WERI-Rb-1 (cell line): ENCODE data around the gene C1D.

Source experiments
- DNase-seq: peaks from one replicate; pipeline ENCODE4 v3.0.0-alpha.2; 2020
- H3K27ac ChIP-seq: fragments of 250-450 bp; sonication (Bioruptor Pico); 2 replicates; pipeline ENCODE4 v1.5.1; 2020; ENCODE audit warnings: mild to moderate bottlenecking, moderate library complexity
- H3K27me3 ChIP-seq: fragments of 250-450 bp; sonication (Bioruptor Pico); 2 replicates; pipeline ENCODE4 v1.5.1; 2021; ENCODE audit warnings: mild to moderate bottlenecking, low read depth, moderate library complexity; ENCODE audit not compliant: insufficient read depth, severe bottlenecking
- H3K36me3 ChIP-seq: fragments of 250-450 bp; sonication (Bioruptor Pico); 2 replicates; pipeline ENCODE4 v1.5.1; 2020; ENCODE audit warnings: mild to moderate bottlenecking, moderate library complexity
- H3K4me3 ChIP-seq: 2 replicates; pipeline ENCODE4 v1.5.1; 2011; ENCODE audit warnings: low read depth, mild to moderate bottlenecking, control low read depth, low read length
- H3K9me3 ChIP-seq: fragments of 250-450 bp; sonication (Bioruptor Pico); 2 replicates; pipeline ENCODE4 v1.5.1; 2021; ENCODE audit warnings: mild to moderate bottlenecking, moderate library complexity; ENCODE audit not compliant: severe bottlenecking
- TF ChIP-seq, protein P1 (sequence below): IDR thresholded peaks from 2 replicates; pipeline ENCODE4 v1.5.1; 2011; ENCODE audit warnings: low read depth, mild to moderate bottlenecking, control low read depth, inconsistent platforms, low read length

C1D gene

GRCh38 chr2:68043695-68044094, 19.1 kb downstream of the C1D start:
- no peaks in the 10 kb centered on the region for H3K27me3 ChIP-seq
- TF ChIP-seq, protein P1, sequence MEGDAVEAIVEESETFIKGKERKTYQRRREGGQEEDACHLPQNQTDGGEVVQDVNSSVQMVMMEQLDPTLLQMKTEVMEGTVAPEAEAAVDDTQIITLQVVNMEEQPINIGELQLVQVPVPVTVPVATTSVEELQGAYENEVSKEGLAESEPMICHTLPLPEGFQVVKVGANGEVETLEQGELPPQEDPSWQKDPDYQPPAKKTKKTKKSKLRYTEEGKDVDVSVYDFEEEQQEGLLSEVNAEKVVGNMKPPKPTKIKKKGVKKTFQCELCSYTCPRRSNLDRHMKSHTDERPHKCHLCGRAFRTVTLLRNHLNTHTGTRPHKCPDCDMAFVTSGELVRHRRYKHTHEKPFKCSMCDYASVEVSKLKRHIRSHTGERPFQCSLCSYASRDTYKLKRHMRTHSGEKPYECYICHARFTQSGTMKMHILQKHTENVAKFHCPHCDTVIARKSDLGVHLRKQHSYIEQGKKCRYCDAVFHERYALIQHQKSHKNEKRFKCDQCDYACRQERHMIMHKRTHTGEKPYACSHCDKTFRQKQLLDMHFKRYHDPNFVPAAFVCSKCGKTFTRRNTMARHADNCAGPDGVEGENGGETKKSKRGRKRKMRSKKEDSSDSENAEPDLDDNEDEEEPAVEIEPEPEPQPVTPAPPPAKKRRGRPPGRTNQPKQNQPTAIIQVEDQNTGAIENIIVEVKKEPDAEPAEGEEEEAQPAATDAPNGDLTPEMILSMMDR: no peak
- H3K27ac ChIP-seq: no peak overlapping the region
- no peaks in the 10 kb centered on the region for H3K9me3 ChIP-seq
- no peak overlapping the region for H3K4me3 ChIP-seq
- no peaks in the 10 kb centered on the region; the same call in 1 of the 2 replicates for H3K36me3 ChIP-seq
- DNase-seq: no peak

DNA sequence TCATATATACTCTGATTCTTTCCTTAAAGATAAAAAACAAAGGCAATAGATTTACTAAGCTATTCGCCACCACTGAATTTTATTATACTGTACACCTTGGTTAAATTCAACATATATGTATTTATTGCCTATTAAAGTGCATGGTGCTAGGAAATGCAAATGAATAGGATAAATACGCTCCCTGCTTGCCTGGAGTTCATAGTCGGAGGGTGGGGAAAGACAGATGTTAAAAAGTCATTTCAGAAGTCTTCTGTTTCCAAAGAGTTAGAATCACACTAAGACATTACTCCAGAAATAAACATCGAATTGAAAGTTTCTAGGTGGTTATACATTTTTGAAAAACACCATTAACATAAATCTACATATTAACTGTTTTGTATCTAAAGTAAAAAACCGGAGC, 19.8 kb downstream of the C1D start:
- no peaks in the 10 kb centered on the region for H3K9me3 ChIP-seq
- TF ChIP-seq, protein P1: no peak
- H3K27me3 ChIP-seq: no peaks in the 10 kb centered on the region
- no peaks in the 10 kb centered on the region; the same call in 1 of the 2 replicates for H3K36me3 ChIP-seq
- no peak for DNase-seq
- H3K4me3 ChIP-seq: no peak overlapping the region
- H3K27ac ChIP-seq: no peak overlapping the region

DNA sequence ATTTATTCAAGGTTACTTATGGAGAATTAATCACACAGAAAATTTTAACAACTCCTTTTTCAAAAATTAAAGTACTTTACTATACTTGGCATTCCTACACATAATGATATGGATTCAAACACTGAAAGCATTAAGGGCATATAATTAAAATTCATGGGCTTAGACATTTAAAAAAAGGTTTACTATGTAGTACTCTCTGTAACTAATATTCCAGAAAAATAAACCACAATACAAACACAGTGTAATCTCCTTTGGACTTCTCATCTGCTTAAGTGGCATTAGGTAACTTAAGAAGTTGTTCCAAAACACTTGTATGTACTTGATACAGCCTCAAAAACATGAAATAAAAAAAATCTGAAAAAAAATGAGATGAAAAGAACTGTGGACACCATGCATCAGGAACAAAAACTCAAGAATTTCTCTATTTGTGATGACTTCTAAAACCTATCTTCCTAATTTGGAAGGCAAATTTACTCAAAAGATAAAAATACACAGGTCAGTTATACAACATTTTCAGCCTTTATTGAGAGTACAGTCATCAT, 21.0 kb downstream of the C1D start:
- no peaks in the 10 kb centered on the region; the same call in 1 of the 2 replicates for H3K36me3 ChIP-seq
- H3K27ac ChIP-seq: no peak overlapping the region
- no peaks in the 10 kb centered on the region for H3K27me3 ChIP-seq
- TF ChIP-seq, protein P1: no peak
- H3K4me3 ChIP-seq: no peak overlapping the region
- DNase-seq: no peak
- H3K9me3 ChIP-seq: no peaks in the 10 kb centered on the region

GRCh38 chr2:68040078-68040477, 22.7 kb downstream of the C1D start:
- no peak overlapping the region for H3K27ac ChIP-seq
- H3K36me3 ChIP-seq: no peaks in the 10 kb centered on the region
- H3K9me3 ChIP-seq: no peaks in the 10 kb centered on the region
- TF ChIP-seq, protein P1: no peak
- H3K27me3 ChIP-seq: no peaks in the 10 kb centered on the region
- DNase-seq: no peak
- no peak overlapping the region for H3K4me3 ChIP-seq

DNA sequence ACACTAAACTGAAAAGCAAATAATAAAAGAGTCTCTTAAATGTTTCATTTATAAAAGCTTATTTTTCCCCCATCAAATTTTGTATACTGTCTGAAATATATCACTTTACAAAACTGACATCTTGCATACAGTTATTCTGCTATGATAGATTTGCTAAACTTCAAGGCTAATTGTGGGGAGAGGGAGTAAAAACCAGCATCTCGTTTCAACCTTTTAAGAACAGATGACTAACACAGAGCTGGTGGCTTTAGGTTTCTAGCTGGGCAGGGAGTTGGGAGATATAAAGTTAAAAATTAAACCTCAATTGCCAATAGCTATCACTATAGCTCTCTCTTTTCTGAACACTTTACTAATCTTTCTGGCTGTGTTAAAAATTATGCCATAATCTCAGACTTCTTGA, 23.5 kb downstream of the C1D start:
- H3K4me3 ChIP-seq: no peak overlapping the region
- no peaks in the 10 kb centered on the region for H3K27me3 ChIP-seq
- TF ChIP-seq, protein P1: no peak
- H3K36me3 ChIP-seq: no peaks in the 10 kb centered on the region
- H3K9me3 ChIP-seq: no peaks in the 10 kb centered on the region
- H3K27ac ChIP-seq: no peak overlapping the region
- DNase-seq: no peak

DNA sequence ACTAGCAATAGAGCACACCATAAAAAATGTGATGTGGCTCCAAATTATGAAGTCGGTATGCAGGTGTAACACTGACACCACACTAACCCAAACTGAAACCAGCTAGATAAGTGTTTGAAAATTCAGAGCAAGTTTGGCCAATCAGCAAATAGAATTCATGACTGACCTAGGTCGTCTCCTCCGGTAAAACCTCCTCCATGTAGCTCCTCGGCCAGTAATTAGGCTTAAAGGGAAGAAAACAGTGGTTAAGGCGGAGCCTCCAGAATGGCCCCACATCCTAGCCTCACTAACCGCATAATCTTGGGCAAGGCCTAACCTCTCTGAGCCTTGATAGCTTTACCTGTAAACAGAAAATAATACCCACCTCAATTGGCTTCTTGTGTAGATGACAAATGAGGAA, 30.1 kb downstream of the C1D start:
- TF ChIP-seq, protein P1: no peak
- no peaks in the 10 kb centered on the region for H3K9me3 ChIP-seq
- DNase-seq: no peak

More for the DNA sequence above, 30.1 kb downstream of the C1D start:
- H3K27me3 ChIP-seq: peaks cover 3% of the 10 kb centered on the region
- no peak overlapping the region for H3K4me3 ChIP-seq
- no peaks in the 10 kb centered on the region for H3K36me3 ChIP-seq
- no peak overlapping the region for H3K27ac ChIP-seq
